K562 (cell line): ENCODE measurements around the gene MRPL38. TPM values are rescaled to one million over a fixed set of nuclear protein-coding genes. Genes with fewer than 3 reads are reported as not detected.

Experiments used
- MAFG ChIP-seq: fragments of 450-650 bp; conservative IDR thresholded peaks from 2 replicates; pipeline ENCODE4 v1.6.1; 2016; ENCODE audit warnings: missing genetic modification characterization, missing compliant biosample characterization
- MAZ ChIP-seq, 2 experiments: fragments of 450-650 bp in 1 of 2; sonication (generic) in 1 of 2; formaldehyde crosslinking; IDR thresholded peaks in 1 of 2; conservative IDR thresholded peaks in 1 of 2; 2 replicates each; pipeline versions ENCODE4 v1.4.0 to v1.5.0; 2020; ENCODE audit warnings: mild to moderate bottlenecking in 1 of 2, missing genetic modification reagents in 1 of 2
- PPARD ChIP-seq: fragments of 250-450 bp; sonication (Bioruptor Pico); IDR thresholded peaks from 2 replicates; pipeline ENCODE4 v1.8.0; 2022; ENCODE audit warnings: inconsistent platforms, mild to moderate bottlenecking, moderate library complexity
- SAP30 ChIP-seq: fragments of 200-600 bp; sonication (generic); IDR thresholded peaks from 2 replicates; pipeline ENCODE4 v1.6.1; 2012; ENCODE audit warnings: borderline replicate concordance, low read depth, mild to moderate bottlenecking, moderate library complexity, low read length, control low read depth, inconsistent platforms; ENCODE audit not compliant: insufficient read depth, poor library complexity, severe bottlenecking
- SMARCE1 ChIP-seq: fragments of 450-650 bp; IDR thresholded peaks from 2 replicates; pipeline ENCODE4 v1.7.1; 2016; ENCODE audit warnings: mild to moderate bottlenecking
- TEAD1 ChIP-seq, 2 experiments: fragments of 450-650 bp in 1 of 2; sonication (generic) in 1 of 2; formaldehyde crosslinking; IDR thresholded peaks; 2 replicates each; pipeline versions ENCODE4 v1.4.0 to v1.8.0; 2020 to 2022; ENCODE audit warnings: mild to moderate bottlenecking in 2 of 2, missing genetic modification reagents in 1 of 2
- YY1 ChIP-seq, 3 experiments: IDR thresholded peaks; 2 replicates each; pipeline ENCODE4 v1.6.1; 2011; ENCODE audit warnings: low read length in 2 of 3, mild to moderate bottlenecking in 2 of 3, moderate library complexity in 2 of 3, borderline replicate concordance in 1 of 3, control low read depth in 1 of 3, low read depth in 1 of 3; ENCODE audit not compliant: insufficient read depth in 3 of 3, insufficient replicate concordance in 2 of 3, control insufficient read depth in 1 of 3, insufficient read length in 1 of 3; ENCODE audit errors: extremely low read depth in 1 of 3
- ZNF282 ChIP-seq: sonication (generic); formaldehyde crosslinking; IDR thresholded peaks from 2 replicates; pipeline ENCODE4 v1.8.1; 2023; ENCODE audit warnings: missing genetic modification reagents
- polyA plus RNA-seq, 8 experiments: library from polyadenylated mRNA; depleted of rRNA in 4 of 8; stranded (reverse) in 5 of 8; unstranded in 3 of 8; fragments of >200 nt; fragmentation: Nextera tagmentation in 2 of 8; fragmentation: Illumina TruSeq in 1 of 8; extraction: Ambion mirVana in 2 of 8; extraction: Trizol in 1 of 8; gene quantifications; 2 replicates each; pipeline versions ENCODE4 v1.2.1 to v1.2.3, GENCODE V29; 2011 to 2014; ENCODE audit warnings: inconsistent platforms in 1 of 8, missing spikeins in 1 of 8
- total RNA-seq, 7 experiments: library from RNA; depleted of rRNA in 6 of 7; stranded (reverse); fragments of >200 nt in 6 of 7; fragmentation: Illumina TruSeq in 2 of 7; extraction: Trizol in 2 of 7; gene quantifications; 2 replicates each; pipeline versions ENCODE4 v1.2.1 to v1.2.3, GENCODE V29; 2011 to 2021; ENCODE audit warnings: low replicate concordance in 1 of 7
- TF ChIP-seq, protein P1 (sequence below): sonication (generic); formaldehyde crosslinking; IDR thresholded peaks from 2 replicates; pipeline ENCODE4 v1.8.0; 2022; ENCODE audit warnings: missing genetic modification reagents, mild to moderate bottlenecking, moderate library complexity, borderline replicate concordance
- TF ChIP-seq, protein P2 (sequence below): fragments of 450-650 bp; IDR thresholded peaks from 2 replicates; pipeline ENCODE4 v1.6.1; 2016; ENCODE audit warnings: low read depth, mild to moderate bottlenecking, moderate library complexity
- TF ChIP-seq, protein P3 (sequence below), 3 experiments: IDR thresholded peaks in 2 of 3; conservative IDR thresholded peaks in 1 of 3; 2 replicates each; pipeline ENCODE4 v1.5.1; 2011 to 2012; ENCODE audit warnings: low read length in 3 of 3, mild to moderate bottlenecking in 3 of 3, control low read depth in 2 of 3, improper control_type of control experiment in 1 of 3, inconsistent platforms in 1 of 3, low read depth in 1 of 3, mixed read lengths in 1 of 3, moderate library complexity in 1 of 3; ENCODE audit not compliant: insufficient read depth in 2 of 3
- TF ChIP-seq, protein P4 (sequence below): sonication (generic); formaldehyde crosslinking; IDR thresholded peaks from 2 replicates; pipeline ENCODE4 v1.9.0; 2022; ENCODE audit warnings: mild to moderate bottlenecking, missing genetic modification reagents
- TF ChIP-seq, protein P5 (sequence below): fragments of 250-450 bp; sonication (Bioruptor Pico); IDR thresholded peaks from 2 replicates; pipeline ENCODE4 v1.4.0; 2020; ENCODE audit warnings: mild to moderate bottlenecking
- TF ChIP-seq, protein P6 (sequence below), 3 experiments: fragments of 200-800 bp in 1 of 3; fragments of 250-450 bp in 1 of 3; fragments of 450-650 bp in 1 of 3; sonication (Bioruptor Pico) in 1 of 3; sonication (Bioruptor generic) in 1 of 3; formaldehyde crosslinking in 1 of 3; IDR thresholded peaks; 2 replicates each; pipeline versions ENCODE4 v1.6.1 to v1.8.0; 2016 to 2022; ENCODE audit warnings: mild to moderate bottlenecking in 2 of 3, missing genetic modification characterization in 2 of 3, missing compliant biosample characterization in 1 of 3, moderate library complexity in 1 of 3

The MRPL38 gene
- total and polyA plus RNA-seq, 9 of the 15 experiments (the other 6 are each of a cell fraction or from before 2014, with no cell fraction given), result 4.5 to 154 (median 48.5) TPM

DNA sequence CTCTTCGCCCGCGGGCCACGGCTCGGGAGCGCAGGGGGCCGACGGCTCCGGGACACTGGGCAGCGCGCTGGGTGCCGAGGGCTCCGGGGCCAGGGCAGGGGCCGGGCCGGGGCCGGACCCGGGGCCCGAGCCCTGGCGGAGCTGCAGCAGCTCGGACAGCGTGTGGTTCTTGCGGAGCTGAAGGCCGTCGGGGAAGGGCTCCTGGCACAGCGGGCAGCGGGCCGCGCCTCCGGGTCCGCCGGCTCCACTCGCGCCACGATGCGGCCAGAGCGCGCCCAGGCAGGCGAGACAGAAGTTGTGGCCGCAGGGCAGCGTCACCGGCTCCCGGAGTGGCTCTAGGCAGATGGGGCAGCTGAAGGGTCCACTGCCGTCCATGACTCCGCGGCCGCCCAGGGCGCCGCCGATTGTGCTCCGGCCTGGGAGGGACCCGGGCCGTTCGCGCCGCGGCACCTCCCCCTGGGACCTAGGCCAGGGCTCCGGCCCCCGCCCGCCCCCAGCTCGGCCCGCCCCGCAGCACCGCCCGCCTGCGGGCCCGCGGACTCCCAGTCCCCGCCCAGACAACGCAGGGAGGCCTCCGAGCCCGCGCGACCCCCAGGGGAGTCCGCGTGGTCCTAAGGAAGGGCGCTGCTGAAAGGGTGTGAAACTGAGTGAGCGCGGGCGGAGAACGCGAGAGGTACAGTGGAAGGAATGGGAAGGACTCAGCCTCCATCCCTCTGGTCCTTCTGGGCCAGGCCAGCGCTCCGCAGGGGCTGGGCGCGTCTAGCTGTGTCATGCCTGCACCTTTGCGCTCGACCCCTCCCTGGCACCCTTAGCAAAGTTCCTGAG is 26.3 kb downstream of the MRPL38 start, which contains the start of gene TRIM47 (continued):
- TF ChIP-seq, protein P1, sequence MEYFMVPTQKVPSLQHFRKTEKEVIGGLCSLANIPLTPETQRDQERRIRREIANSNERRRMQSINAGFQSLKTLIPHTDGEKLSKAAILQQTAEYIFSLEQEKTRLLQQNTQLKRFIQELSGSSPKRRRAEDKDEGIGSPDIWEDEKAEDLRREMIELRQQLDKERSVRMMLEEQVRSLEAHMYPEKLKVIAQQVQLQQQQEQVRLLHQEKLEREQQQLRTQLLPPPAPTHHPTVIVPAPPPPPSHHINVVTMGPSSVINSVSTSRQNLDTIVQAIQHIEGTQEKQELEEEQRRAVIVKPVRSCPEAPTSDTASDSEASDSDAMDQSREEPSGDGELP (CRISPR knock-in tag), result peak; percentile 42; the same call in 1 of the 2 replicates
- TF ChIP-seq PPARD, result no peak
- TF ChIP-seq, protein P2, sequence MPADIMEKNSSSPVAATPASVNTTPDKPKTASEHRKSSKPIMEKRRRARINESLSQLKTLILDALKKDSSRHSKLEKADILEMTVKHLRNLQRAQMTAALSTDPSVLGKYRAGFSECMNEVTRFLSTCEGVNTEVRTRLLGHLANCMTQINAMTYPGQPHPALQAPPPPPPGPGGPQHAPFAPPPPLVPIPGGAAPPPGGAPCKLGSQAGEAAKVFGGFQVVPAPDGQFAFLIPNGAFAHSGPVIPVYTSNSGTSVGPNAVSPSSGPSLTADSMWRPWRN, result no peak
- TF ChIP-seq ZNF282, result no peak
- TF ChIP-seq SAP30, result no peak
- TF ChIP-seq, protein P3, sequence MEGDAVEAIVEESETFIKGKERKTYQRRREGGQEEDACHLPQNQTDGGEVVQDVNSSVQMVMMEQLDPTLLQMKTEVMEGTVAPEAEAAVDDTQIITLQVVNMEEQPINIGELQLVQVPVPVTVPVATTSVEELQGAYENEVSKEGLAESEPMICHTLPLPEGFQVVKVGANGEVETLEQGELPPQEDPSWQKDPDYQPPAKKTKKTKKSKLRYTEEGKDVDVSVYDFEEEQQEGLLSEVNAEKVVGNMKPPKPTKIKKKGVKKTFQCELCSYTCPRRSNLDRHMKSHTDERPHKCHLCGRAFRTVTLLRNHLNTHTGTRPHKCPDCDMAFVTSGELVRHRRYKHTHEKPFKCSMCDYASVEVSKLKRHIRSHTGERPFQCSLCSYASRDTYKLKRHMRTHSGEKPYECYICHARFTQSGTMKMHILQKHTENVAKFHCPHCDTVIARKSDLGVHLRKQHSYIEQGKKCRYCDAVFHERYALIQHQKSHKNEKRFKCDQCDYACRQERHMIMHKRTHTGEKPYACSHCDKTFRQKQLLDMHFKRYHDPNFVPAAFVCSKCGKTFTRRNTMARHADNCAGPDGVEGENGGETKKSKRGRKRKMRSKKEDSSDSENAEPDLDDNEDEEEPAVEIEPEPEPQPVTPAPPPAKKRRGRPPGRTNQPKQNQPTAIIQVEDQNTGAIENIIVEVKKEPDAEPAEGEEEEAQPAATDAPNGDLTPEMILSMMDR (IDR thresholded peaks at IDR 0.05 in 2 of 3, conservative IDR thresholded peaks at IDR 0.05 in 1 of 3; ENCODE audit: insufficient read depth in 2 of 3, low read depth in 1 of 3, low read length in 3 of 3), result peak in 2 of 3 experiments; percentile 16 to 42; a peak in 2 of 6 replicates
- TF ChIP-seq YY1 (IDR thresholded peaks at IDR 0.05; ENCODE audit: borderline replicate concordance in 1 of 3, control insufficient read depth in 1 of 3, extremely low read depth in 1 of 3, insufficient read depth in 3 of 3, insufficient read length in 1 of 3, insufficient replicate concordance in 2 of 3, low read depth in 1 of 3, low read length in 2 of 3), result peak in 2 of 3 experiments; percentile 7 to 25
- TF ChIP-seq, protein P4, sequence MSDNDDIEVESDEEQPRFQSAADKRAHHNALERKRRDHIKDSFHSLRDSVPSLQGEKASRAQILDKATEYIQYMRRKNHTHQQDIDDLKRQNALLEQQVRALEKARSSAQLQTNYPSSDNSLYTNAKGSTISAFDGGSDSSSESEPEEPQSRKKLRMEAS (CRISPR knock-in tag), result peak; percentile 71
- TF ChIP-seq TEAD1 (CRISPR knock-in tag; IDR thresholded peaks at IDR 0.05), result peak in 1 of 2 experiments; percentile 94; a peak in 2 of 4 replicates
- TF ChIP-seq MAZ (CRISPR knock-in tag; conservative IDR thresholded peaks at IDR 0.05 in 1 of 2, IDR thresholded peaks at IDR 0.05 in 1 of 2), result peak in 1 of 2 experiments; percentile 29; a peak in 1 of 4 replicates
- TF ChIP-seq MAFG (tag), result peak; percentile 33; the same call in 1 of the 2 replicates
- TF ChIP-seq, protein P5, sequence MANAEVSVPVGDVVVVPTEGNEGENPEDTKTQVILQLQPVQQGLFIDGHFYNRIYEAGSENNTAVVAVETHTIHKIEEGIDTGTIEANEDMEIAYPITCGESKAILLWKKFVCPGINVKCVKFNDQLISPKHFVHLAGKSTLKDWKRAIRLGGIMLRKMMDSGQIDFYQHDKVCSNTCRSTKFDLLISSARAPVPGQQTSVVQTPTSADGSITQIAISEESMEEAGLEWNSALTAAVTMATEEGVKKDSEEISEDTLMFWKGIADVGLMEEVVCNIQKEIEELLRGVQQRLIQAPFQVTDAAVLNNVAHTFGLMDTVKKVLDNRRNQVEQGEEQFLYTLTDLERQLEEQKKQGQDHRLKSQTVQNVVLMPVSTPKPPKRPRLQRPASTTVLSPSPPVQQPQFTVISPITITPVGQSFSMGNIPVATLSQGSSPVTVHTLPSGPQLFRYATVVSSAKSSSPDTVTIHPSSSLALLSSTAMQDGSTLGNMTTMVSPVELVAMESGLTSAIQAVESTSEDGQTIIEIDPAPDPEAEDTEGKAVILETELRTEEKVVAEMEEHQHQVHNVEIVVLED (CRISPR knock-in tag), result no peak
- TF ChIP-seq, protein P6, sequence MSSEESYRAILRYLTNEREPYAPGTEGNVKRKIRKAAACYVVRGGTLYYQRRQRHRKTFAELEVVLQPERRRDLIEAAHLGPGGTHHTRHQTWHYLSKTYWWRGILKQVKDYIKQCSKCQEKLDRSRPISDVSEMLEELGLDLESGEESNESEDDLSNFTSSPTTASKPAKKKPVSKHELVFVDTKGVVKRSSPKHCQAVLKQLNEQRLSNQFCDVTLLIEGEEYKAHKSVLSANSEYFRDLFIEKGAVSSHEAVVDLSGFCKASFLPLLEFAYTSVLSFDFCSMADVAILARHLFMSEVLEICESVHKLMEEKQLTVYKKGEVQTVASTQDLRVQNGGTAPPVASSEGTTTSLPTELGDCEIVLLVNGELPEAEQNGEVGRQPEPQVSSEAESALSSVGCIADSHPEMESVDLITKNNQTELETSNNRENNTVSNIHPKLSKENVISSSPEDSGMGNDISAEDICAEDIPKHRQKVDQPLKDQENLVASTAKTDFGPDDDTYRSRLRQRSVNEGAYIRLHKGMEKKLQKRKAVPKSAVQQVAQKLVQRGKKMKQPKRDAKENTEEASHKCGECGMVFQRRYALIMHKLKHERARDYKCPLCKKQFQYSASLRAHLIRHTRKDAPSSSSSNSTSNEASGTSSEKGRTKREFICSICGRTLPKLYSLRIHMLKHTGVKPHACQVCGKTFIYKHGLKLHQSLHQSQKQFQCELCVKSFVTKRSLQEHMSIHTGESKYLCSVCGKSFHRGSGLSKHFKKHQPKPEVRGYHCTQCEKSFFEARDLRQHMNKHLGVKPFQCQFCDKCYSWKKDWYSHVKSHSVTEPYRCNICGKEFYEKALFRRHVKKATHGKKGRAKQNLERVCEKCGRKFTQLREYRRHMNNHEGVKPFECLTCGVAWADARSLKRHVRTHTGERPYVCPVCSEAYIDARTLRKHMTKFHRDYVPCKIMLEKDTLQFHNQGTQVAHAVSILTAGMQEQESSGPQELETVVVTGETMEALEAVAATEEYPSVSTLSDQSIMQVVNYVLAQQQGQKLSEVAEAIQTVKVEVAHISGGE (CRISPR knock-in tag; IDR thresholded peaks at IDR 0.05), result peak in 1 of 3 experiments; percentile 77; a peak in 2 of 6 replicates
- 0 out of 2 replicates have a peak, but pooled peaks have one; percentile 51 for TF ChIP-seq SMARCE1
